ENCODE results near the gene NUP205.
"Not testable (repeated sequence)": the region's sequence is repeated elsewhere in the genome, so short reads cannot be mapped to it uniquely, and the experiment has no call there.

Gene NUP205

DNA sequence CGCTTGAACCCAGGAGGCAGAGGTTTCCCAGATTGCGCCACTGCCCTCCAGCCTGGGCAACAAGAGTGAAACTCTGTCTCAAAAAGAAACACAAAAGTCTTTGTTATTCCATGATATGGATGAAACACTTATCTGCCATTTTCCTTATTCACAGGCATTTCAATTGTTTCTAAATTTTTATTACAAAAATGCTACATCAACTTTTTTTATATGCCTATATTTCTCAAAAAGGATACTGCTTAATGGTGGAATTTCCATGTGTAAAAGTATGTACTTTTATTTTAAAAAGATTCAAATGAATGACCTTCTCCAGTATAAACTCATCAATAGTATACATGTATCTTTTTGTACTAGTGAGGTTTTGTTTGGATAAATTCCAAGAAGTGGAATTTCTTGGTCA, 62.7 kb downstream of the NUP205 start:
- Histone ChIP-seq H3K79me2 (ENCODE audit: low read length) (no peaks in the 10 kb centered on the region), H3F3A (ENCODE audit: insufficient read depth, low read length) (no peaks in the 10 kb centered on the region), H3K4me2 (ENCODE audit: low read depth, low read length) (no peak overlapping the region), H3K4me3 (ENCODE audit: low read length) (no peak overlapping the region), H3K27ac (ENCODE audit: low read length) (no peak overlapping the region), H4K20me1 (ENCODE audit: insufficient read depth, low read length) (no peaks in the 10 kb centered on the region), H3K27me3 (replicated peaks; ENCODE audit: insufficient read depth, low read length) (no peaks in the 10 kb centered on the region), H3K9me2 (replicated peaks; ENCODE audit: insufficient read depth, low read length) (no peaks in the 10 kb centered on the region), H3K4me1 (ENCODE audit: low read length) (no peaks in the 10 kb centered on the region), H3K9me3 (replicated peaks; ENCODE audit: insufficient read depth, low read length) (no peaks in the 10 kb centered on the region), H3K9ac (ENCODE audit: low read length) (no peak overlapping the region), H2AFZ (ENCODE audit: low read length) (no peak overlapping the region), H3K36me3 (replicated peaks; ENCODE audit: insufficient read depth, low read length) (peaks cover 18% of the 10 kb centered on the region)
- no peak for DNase-seq
- no peak for TF ChIP-seq EZH2 (optimal IDR thresholded peaks at IDR 0.05; ENCODE audit: low read depth, low read length)
- TF ChIP-seq, protein P1, sequence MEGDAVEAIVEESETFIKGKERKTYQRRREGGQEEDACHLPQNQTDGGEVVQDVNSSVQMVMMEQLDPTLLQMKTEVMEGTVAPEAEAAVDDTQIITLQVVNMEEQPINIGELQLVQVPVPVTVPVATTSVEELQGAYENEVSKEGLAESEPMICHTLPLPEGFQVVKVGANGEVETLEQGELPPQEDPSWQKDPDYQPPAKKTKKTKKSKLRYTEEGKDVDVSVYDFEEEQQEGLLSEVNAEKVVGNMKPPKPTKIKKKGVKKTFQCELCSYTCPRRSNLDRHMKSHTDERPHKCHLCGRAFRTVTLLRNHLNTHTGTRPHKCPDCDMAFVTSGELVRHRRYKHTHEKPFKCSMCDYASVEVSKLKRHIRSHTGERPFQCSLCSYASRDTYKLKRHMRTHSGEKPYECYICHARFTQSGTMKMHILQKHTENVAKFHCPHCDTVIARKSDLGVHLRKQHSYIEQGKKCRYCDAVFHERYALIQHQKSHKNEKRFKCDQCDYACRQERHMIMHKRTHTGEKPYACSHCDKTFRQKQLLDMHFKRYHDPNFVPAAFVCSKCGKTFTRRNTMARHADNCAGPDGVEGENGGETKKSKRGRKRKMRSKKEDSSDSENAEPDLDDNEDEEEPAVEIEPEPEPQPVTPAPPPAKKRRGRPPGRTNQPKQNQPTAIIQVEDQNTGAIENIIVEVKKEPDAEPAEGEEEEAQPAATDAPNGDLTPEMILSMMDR (IDR thresholded peaks at IDR 0.05; ENCODE audit: low read length) = no peak
- no peak for TF ChIP-seq EZH2phosphoT487 (IDR thresholded peaks at IDR 0.05; ENCODE audit: low read length)

DNA sequence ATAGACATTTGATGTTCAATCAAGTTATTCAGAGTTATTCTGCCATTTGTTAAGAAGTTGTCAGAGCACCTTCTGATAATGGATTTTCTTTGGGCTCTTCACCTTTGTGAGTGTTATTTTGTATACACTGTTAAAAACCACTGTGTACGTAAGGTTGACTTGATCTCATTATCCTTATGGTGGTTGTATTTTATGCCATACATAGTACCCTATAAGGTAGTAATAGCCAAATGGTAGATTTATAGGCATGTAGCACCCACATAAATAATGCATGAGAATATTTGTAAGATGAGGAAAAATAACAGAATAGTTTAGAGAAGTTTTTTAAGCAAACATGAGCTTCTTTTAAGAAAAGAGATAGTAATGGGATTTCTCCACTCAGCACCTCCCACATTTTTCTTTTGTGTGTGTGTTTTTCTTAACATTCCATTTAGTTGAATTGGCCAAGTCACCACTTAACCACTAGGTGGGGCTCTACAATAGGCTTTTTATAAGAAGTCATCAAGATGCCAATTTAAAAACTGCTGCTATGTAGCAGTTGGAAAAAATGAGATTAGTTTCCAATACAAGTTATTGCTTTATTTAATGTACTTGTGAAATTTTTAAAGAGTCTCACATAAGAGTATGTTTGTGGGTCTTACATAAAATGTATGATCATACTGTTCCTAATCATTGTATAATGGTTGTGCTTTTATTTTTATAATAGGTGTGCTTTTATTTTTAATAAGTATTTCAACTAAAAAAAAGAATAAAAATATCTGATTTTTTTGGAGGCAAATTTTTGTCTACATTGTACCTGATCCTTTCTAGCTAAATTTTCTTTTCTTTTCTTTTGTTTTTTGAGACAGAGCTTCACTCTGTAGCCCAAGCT, 63.5 kb downstream of the NUP205 start:
- no peak for TF ChIP-seq EZH2 (optimal IDR thresholded peaks at IDR 0.05; ENCODE audit: low read depth, low read length)
- TF ChIP-seq, protein P1 (IDR thresholded peaks at IDR 0.05; ENCODE audit: low read length) = peak; percentile 97
- Histone ChIP-seq H3K9me2 (replicated peaks; ENCODE audit: insufficient read depth, low read length) (no peaks in the 10 kb centered on the region), H3K79me2 (ENCODE audit: low read length) (no peaks in the 10 kb centered on the region), H3K36me3 (replicated peaks; ENCODE audit: insufficient read depth, low read length) (peaks cover 12% of the 10 kb centered on the region), H3K4me2 (ENCODE audit: low read depth, low read length) (no peak overlapping the region), H3K27ac (ENCODE audit: low read length) (no peak overlapping the region), H3K4me1 (ENCODE audit: low read length) (peaks cover 5% of the 10 kb centered on the region; the same call in 1 of the 2 replicates), H3K9ac (ENCODE audit: low read length) (no peak overlapping the region), H4K20me1 (ENCODE audit: insufficient read depth, low read length) (no peaks in the 10 kb centered on the region), H3K27me3 (replicated peaks; ENCODE audit: insufficient read depth, low read length) (no peaks in the 10 kb centered on the region), H2AFZ (ENCODE audit: low read length) (no peak overlapping the region), H3K4me3 (ENCODE audit: low read length) (no peak overlapping the region), H3K9me3 (replicated peaks; ENCODE audit: insufficient read depth, low read length) (no peaks in the 10 kb centered on the region), H3F3A (ENCODE audit: insufficient read depth, low read length) (no peaks in the 10 kb centered on the region)
- peak; percentile 65 for DNase-seq

DNA sequence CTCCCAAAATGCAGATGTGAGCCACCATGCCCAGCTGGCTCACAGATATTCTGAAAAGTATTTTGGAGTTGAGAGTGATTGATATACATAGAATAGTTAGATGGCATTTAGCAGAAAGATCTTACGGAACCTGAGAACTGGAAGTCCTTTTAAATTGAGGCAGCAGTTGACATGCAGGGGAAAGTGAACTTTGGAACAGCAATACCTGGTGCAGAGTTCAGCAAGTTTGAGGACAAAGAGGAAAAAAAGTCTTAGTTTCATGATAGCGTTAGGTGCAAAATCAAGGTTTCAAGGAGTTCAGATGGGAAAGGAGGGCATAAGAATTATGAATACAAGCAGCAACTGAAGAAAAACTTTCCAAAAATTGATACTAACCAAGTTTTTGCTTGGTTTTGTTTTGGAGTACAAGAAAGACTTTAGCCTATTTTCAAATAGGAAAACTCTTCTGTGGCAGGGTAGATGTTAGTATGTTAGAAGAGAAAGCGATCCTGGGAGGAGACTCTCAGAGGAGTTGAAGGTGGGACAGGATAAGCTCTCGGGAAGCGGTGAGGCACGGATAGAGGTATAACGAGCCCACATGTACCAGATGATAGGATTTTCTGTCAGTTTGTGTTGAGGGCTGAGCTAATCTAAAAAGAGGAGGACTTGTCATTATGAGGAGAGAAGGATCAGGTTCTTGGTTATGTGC, 76.6 kb downstream of the NUP205 start:
- no peak overlapping the region for H3K4me2 ChIP-seq (ENCODE audit: low read depth, low read length)
- H3F3A ChIP-seq (ENCODE audit: insufficient read depth, low read length) = no peaks in the 10 kb centered on the region
- H3K36me3 ChIP-seq (replicated peaks; ENCODE audit: insufficient read depth, low read length) = peaks cover 12% of the 10 kb centered on the region; the same call in 1 of the 2 replicates
- H3K9me2 ChIP-seq (replicated peaks; ENCODE audit: insufficient read depth, low read length) = no peaks in the 10 kb centered on the region
- no peak for DNase-seq
- no peaks in the 10 kb centered on the region for H3K79me2 ChIP-seq (ENCODE audit: low read length)
- no peaks in the 10 kb centered on the region for H3K4me1 ChIP-seq (ENCODE audit: low read length)
- H3K9me3 ChIP-seq (replicated peaks; ENCODE audit: insufficient read depth, low read length) = no peaks in the 10 kb centered on the region
- no peak overlapping the region for H3K9ac ChIP-seq (ENCODE audit: low read length)
- no peaks in the 10 kb centered on the region for H3K27me3 ChIP-seq (replicated peaks; ENCODE audit: insufficient read depth, low read length)
- H2AFZ ChIP-seq (ENCODE audit: low read length) = no peak overlapping the region
- no peak for TF ChIP-seq EZH2phosphoT487 (IDR thresholded peaks at IDR 0.05; ENCODE audit: low read length)
- TF ChIP-seq, protein P1 (IDR thresholded peaks at IDR 0.05; ENCODE audit: low read length) = no peak
- no peak for TF ChIP-seq EZH2 (optimal IDR thresholded peaks at IDR 0.05; ENCODE audit: low read depth, low read length)
- no peak overlapping the region for H3K27ac ChIP-seq (ENCODE audit: low read length)
- no peaks in the 10 kb centered on the region for H4K20me1 ChIP-seq (ENCODE audit: insufficient read depth, low read length)
- H3K4me3 ChIP-seq (ENCODE audit: low read length) = no peak overlapping the region

DNA sequence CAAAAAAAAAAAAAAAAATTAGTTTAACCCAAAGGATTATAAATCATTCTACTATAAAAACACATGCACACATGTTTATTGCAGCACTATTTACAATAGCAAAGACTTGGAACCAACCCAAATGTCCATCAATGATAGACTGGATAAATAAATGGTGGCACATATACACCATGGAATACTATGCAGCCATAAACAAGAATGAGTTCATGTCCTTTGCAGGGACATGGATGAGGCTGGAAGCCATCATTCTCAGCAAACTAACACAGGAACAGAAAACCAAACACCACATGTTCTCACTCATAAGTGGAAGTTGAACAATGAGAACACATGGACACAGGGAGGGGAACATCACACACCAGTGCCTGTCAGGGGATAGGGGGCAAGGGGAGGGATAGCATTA, 82.0 kb downstream of the NUP205 start:
- not testable (repeated sequence) for H3F3A ChIP-seq (ENCODE audit: insufficient read depth, low read length); H3K9me2 ChIP-seq (replicated peaks; ENCODE audit: insufficient read depth, low read length); DNase-seq; H3K9me3 ChIP-seq (replicated peaks; ENCODE audit: insufficient read depth, low read length); H3K27me3 ChIP-seq (replicated peaks; ENCODE audit: insufficient read depth, low read length); H4K20me1 ChIP-seq (ENCODE audit: insufficient read depth, low read length); H3K4me3 ChIP-seq (ENCODE audit: low read length); H3K36me3 ChIP-seq (replicated peaks; ENCODE audit: insufficient read depth, low read length); H3K79me2 ChIP-seq (ENCODE audit: low read length); H3K27ac ChIP-seq (ENCODE audit: low read length); H2AFZ ChIP-seq (ENCODE audit: low read length); H3K4me2 ChIP-seq (ENCODE audit: low read depth, low read length); H3K9ac ChIP-seq (ENCODE audit: low read length); H3K4me1 ChIP-seq (ENCODE audit: low read length)
